Suprapubic skin (tissue), 4 donors: ENCODE data around the gene NPRL2. TPM values are rescaled to one million over a fixed set of nuclear protein-coding genes. Genes with fewer than 3 reads are reported as not detected.

Experiments
- DNase-seq, 2 donors: peaks; one replicate each; pipeline ENCODE4 v3.0.0-alpha.2; 2019; ENCODE audit warnings: low spot score in 2 of 2
- H3K27ac ChIP-seq: fragments of 200-600 bp; sonication (generic); one replicate; pipeline ENCODE4 v1.5.1; 2019
- H3K27me3 ChIP-seq: fragments of 200-600 bp; sonication (generic); one replicate; pipeline ENCODE4 v1.5.1; 2019
- H3K36me3 ChIP-seq: fragments of 200-600 bp; sonication (generic); one replicate; pipeline ENCODE4 v1.5.1; 2019
- H3K4me1 ChIP-seq: fragments of 200-600 bp; sonication (generic); one replicate; pipeline ENCODE4 v1.5.1; 2019
- H3K4me3 ChIP-seq: fragments of 200-600 bp; sonication (generic); one replicate; pipeline ENCODE4 v1.5.1; 2019; ENCODE audit warnings: mild to moderate bottlenecking
- H3K9me3 ChIP-seq: fragments of 200-600 bp; sonication (generic); one replicate; pipeline ENCODE4 v1.5.1; 2019
- EP300 ChIP-seq: sonication (generic); formaldehyde crosslinking; IDR thresholded peaks from one replicate; pipeline ENCODE4 v1.6.1; 2017; ENCODE audit warnings: antibody characterized with exemption
- POLR2A ChIP-seq, 2 donors: fragments of 450-650 bp; IDR thresholded peaks; one replicate each; pipeline ENCODE4 v1.6.1; 2017; ENCODE audit warnings: antibody characterized with exemption in 2 of 2, mild to moderate bottlenecking in 2 of 2, moderate library complexity in 2 of 2
- POLR2AphosphoS5 ChIP-seq, 3 donors: sonication (generic); formaldehyde crosslinking; IDR thresholded peaks; one replicate each; pipeline ENCODE4 v1.6.1; 2017; ENCODE audit warnings: antibody characterized with exemption in 3 of 3
- WGBS: methylation state at CpG from one replicate; pipeline ENCODE4 v1.1.5; 2018; 5-methylcytosine and 5-hydroxymethylcytosine counted together
- total RNA-seq, 4 donors: library from RNA; depleted of rRNA; stranded (reverse); fragments of >200 nt; gene quantifications; one replicate each; pipeline ENCODE4 v1.1.0, GENCODE V29; 2016
- TF ChIP-seq, protein P1 (sequence below), 2 donors: fragments of 200-600 bp in 1 of 2; fragments of 450-650 bp in 1 of 2; sonication (generic) in 1 of 2; IDR thresholded peaks; one replicate each; pipeline ENCODE4 v1.5.1; 2016 to 2019; ENCODE audit warnings: antibody characterized with exemption in 2 of 2, mild to moderate bottlenecking in 1 of 2, moderate library complexity in 1 of 2

Gene NPRL2
- total RNA-seq, 4 donors from 2014 or later = 16.5 to 35.6 (median 26.0) TPM

DNA sequence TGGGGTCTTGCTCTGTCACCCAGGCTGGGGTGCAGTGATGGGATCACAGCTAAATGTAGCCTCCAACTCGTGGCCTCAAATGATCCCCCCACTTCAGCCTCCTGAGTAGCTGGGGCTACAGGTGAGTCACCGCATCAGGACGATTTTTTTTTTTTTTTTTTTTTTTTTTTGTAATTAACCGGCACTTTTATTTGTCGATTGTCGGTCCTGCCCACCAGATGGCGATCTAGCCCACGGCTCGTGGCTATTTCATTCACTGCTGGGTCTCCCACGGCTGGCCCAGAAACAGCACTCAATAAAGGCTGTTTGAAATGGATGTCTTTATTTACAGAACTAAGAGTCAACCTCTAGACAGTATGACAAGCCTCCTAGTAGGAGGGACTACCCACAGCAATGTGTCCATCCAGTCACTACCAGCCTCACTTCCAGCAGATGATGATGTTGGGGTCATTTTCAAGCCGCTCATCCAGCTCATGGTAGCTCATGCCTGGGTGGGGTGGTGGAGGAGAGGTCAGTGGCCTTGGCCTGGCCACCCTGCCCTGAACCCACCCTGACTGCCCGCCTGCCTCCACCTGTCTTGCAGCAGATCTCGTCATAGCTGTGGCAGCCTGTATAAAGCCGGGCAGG is 3.3 kb downstream of the NPRL2 start:
- Histone ChIP-seq H3K9me3 (no peaks in the 10 kb centered on the region), H3K4me1 (peaks cover 51% of the 10 kb centered on the region), H3K4me3 (no peak overlapping the region), H3K36me3 (peaks cover 14% of the 10 kb centered on the region), H3K27ac (no peak overlapping the region), H3K27me3 (no peaks in the 10 kb centered on the region)
- WGBS = 24% methylated on average over 14 of the region's 14 CpGs
- TF ChIP-seq, protein P1, sequence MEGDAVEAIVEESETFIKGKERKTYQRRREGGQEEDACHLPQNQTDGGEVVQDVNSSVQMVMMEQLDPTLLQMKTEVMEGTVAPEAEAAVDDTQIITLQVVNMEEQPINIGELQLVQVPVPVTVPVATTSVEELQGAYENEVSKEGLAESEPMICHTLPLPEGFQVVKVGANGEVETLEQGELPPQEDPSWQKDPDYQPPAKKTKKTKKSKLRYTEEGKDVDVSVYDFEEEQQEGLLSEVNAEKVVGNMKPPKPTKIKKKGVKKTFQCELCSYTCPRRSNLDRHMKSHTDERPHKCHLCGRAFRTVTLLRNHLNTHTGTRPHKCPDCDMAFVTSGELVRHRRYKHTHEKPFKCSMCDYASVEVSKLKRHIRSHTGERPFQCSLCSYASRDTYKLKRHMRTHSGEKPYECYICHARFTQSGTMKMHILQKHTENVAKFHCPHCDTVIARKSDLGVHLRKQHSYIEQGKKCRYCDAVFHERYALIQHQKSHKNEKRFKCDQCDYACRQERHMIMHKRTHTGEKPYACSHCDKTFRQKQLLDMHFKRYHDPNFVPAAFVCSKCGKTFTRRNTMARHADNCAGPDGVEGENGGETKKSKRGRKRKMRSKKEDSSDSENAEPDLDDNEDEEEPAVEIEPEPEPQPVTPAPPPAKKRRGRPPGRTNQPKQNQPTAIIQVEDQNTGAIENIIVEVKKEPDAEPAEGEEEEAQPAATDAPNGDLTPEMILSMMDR (IDR thresholded peaks at IDR 0.05) = peak; percentile 36 to 39
- no peak for TF ChIP-seq EP300
- DNase-seq = no peak

DNA sequence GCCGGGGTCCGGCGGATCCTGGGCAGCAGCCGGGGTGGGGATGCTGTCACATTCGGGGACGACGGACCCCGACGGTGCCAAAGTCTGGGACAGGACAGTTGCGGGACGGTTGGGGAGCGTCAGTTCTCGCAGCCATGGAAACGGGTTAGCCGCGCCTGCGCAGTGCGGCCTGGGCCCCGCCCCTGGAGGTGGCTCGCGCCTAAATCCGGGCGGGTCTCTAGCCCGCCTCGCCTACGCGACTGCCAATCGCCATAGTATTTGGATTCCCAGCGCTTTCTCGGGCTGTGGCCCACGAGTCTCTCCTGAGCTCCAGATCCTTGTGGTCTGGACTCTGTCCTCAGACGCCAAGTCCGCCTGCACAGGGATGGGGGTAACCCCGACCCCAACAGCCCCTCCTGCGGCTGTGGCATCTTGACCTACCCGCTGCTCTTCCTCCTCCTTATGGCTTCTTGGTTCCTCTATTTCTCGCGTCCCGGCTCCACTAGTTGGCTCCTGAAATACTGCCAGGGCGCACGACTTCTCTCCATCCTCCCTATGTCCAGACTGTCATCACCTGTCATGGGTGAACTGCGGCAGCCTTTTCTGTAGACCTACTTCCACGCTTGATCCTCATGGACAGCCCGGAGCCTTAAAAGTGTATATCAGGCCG is 4.9 kb downstream of the NPRL2 start, which contains the start of gene ZMYND10:
ZMYND10 (minus strand) TSS at position 147 of the 649 bp plus-strand sequence. CDS start 153 bp downstream, outside the sequence.
- peak within 1 kb of the TSS; percentile 51 for H3K4me3 ChIP-seq
- peaks cover 56% of the 10 kb centered on the region for H3K4me1 ChIP-seq
- H3K27me3 ChIP-seq = no peaks in the 10 kb centered on the region
- H3K9me3 ChIP-seq = no peaks in the 10 kb centered on the region
- DNase-seq = no peak
- 30% methylated on average over 14 of the region's 45 CpGs for WGBS
- H3K27ac ChIP-seq = no peak within 1 kb of the TSS
- TF ChIP-seq POLR2A (IDR thresholded peaks at IDR 0.05) = no peak
- TF ChIP-seq, protein P1 (IDR thresholded peaks at IDR 0.05) = no peak
- no peak for TF ChIP-seq POLR2AphosphoS5 (IDR thresholded peaks at IDR 0.05)
- TF ChIP-seq EP300 = no peak
- peaks cover 14% of the 10 kb centered on the region for H3K36me3 ChIP-seq

DNA sequence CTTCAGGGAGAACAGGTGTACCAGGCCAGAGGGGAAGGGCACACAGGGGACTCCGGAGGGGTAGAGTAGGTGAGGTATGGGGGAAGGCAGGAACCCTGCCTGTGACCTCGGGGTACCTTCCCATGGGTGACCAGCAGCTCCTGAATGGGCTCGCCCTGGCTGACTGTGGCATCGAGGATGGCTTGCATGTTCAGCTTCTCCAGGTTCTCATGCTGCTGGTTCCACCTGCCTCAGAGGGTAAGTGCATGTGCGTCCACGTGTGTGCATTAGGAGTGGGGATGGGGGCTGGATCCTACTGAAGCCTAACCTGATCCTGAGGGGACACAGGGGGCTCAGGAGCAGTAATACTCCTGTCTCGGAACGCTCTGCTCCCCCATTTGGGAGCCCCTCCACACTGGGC is 5.6 kb downstream of the NPRL2 start:
- no peak for TF ChIP-seq POLR2A (IDR thresholded peaks at IDR 0.05)
- no peak for TF ChIP-seq EP300
- TF ChIP-seq POLR2AphosphoS5 (IDR thresholded peaks at IDR 0.05) = no peak
- TF ChIP-seq, protein P1 (IDR thresholded peaks at IDR 0.05) = no peak
- H3K4me1 ChIP-seq = peaks cover 57% of the 10 kb centered on the region
- no peaks in the 10 kb centered on the region for H3K27me3 ChIP-seq
- DNase-seq = no peak
- H3K36me3 ChIP-seq = peaks cover 14% of the 10 kb centered on the region
- H3K9me3 ChIP-seq = no peaks in the 10 kb centered on the region
- peak overlapping the region; percentile 51 for H3K4me3 ChIP-seq
- no peak overlapping the region for H3K27ac ChIP-seq
- WGBS = 69% methylated on average over 6 of the region's 8 CpGs

GRCh38 chr3:50342813-50343633 is 7.6 kb downstream of the NPRL2 start:
- Histone ChIP-seq H3K9me3 (no peaks in the 10 kb centered on the region), H3K27me3 (no peaks in the 10 kb centered on the region), H3K4me3 (no peak overlapping the region), H3K27ac (no peak overlapping the region), H3K4me1 (peaks cover 66% of the 10 kb centered on the region), H3K36me3 (peaks cover 6% of the 10 kb centered on the region)
- 89% methylated on average over 9 of the region's 13 CpGs for WGBS
- TF ChIP-seq POLR2A (IDR thresholded peaks at IDR 0.05) = no peak
- TF ChIP-seq, protein P1 (IDR thresholded peaks at IDR 0.05) = no peak
- TF ChIP-seq POLR2AphosphoS5 (IDR thresholded peaks at IDR 0.05) = no peak
- TF ChIP-seq EP300 = no peak
- DNase-seq = no peak
